Uterus (tissue), 2 donors: ENCODE measurements around the gene DEPDC7.

ENCODE experiments used
- POLR2A ChIP-seq, 2 donors: fragments of 450-650 bp; IDR thresholded peaks; one replicate each; pipeline ENCODE4 v1.6.1; 2016; ENCODE audit warnings: antibody characterized with exemption in 2 of 2, mild to moderate bottlenecking in 1 of 2, moderate library complexity in 1 of 2
- TF ChIP-seq, protein P1 (sequence below), 4 experiments: fragments of 200-600 bp in 2 of 4; fragments of 450-650 bp in 2 of 4; sonication (generic) in 2 of 4; IDR thresholded peaks; one replicate each; pipeline ENCODE4 v1.5.1; 2016 to 2019; ENCODE audit warnings: antibody characterized with exemption in 4 of 4, mild to moderate bottlenecking in 2 of 4, moderate library complexity in 1 of 4

DNA sequence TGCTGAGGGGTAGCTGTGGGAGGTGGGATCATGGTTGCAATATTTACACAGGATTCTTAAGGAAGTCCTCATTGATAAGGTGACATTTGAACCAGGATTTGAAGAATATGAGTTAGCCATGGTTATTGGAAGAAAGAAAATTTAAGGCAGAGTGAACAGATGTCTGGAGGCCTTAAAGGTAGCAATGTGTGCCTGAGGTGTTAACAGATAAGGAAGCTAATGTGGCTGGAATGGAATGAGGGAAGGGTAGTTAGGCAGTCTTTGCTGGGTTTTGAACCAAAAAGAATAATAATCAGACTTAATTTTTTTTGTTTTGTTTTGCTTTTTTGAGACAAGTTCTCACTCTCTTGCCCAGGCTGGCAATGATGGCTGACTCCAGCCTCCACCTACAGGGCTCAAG is 9.7 kb upstream of the DEPDC7 start:
- TF ChIP-seq, protein P1, sequence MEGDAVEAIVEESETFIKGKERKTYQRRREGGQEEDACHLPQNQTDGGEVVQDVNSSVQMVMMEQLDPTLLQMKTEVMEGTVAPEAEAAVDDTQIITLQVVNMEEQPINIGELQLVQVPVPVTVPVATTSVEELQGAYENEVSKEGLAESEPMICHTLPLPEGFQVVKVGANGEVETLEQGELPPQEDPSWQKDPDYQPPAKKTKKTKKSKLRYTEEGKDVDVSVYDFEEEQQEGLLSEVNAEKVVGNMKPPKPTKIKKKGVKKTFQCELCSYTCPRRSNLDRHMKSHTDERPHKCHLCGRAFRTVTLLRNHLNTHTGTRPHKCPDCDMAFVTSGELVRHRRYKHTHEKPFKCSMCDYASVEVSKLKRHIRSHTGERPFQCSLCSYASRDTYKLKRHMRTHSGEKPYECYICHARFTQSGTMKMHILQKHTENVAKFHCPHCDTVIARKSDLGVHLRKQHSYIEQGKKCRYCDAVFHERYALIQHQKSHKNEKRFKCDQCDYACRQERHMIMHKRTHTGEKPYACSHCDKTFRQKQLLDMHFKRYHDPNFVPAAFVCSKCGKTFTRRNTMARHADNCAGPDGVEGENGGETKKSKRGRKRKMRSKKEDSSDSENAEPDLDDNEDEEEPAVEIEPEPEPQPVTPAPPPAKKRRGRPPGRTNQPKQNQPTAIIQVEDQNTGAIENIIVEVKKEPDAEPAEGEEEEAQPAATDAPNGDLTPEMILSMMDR (IDR thresholded peaks at IDR 0.05): no peak
- no peak for TF ChIP-seq POLR2A (IDR thresholded peaks at IDR 0.05)
